ENCODE data around the gene ALKBH3.

Gene ALKBH3

DNA sequence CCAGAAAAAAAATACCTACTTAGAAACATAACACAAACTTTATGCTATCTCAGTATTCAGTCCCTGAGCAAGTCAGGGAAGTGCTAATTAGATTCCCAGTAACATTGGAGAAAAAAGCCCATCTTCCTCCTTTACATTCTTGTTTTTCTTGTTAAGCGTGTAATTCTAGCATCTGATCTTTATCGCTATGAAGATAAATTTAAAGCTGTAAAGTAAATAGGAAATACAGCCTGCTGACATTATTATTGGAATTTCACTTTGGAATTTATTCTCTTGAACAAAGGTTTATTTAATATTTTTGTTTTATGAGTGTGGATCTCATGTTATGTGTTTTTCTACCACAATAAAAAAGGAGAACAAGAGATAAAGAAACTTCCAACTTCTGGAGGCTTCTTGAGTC lies 13.9 kb downstream of the ALKBH3 start:
- DNase-seq (ENCODE audit: low read depth in 2 of 2): no peak

DNA sequence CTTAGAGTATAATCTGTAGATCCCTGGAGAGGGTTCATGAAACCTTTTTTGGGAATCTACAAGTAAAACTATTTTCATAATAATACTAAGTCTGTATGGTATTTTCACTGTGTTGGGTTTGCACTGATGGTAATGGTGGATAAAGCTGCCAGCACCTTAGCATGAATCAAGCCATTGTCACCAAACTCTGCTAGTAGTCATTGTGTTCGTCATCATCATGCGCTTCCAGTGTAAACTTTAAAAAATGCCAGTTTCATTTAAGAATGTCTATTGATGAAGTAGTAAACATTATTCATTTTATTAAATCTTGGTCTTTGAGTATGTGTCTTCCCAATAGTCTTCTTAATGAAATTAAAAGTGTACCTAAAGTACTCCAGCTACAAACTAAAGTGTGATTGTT lies 15.0 kb downstream of the ALKBH3 start:
- no peak for DNase-seq (ENCODE audit: low read depth in 2 of 2)

- DNase-seq (ENCODE audit: low read depth in 2 of 2): no peak
Observed at GRCh38 chr11:43898574-43898973, 17.9 kb downstream of the ALKBH3 start.

GRCh38 chr11:43899094-43899493 lies 18.5 kb downstream of the ALKBH3 start:
- no peak for DNase-seq (ENCODE audit: low read depth in 2 of 2)

DNA sequence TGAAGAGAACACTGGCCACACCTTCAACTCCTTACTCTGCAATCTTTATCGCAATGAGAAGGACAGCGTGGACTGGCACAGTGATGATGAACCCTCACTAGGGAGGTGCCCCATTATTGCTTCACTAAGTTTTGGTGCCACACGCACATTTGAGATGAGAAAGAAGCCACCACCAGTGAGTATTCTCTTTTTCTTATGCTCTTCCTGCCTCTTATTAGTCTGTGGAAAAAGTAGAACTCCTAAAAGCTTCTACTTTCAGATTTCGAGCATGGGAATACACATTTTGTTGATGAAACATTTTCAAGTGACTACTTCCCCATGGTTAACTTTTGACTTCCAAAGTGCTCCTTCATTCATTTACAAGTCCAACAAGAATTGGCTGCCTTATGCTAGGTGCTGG lies 20.9 kb downstream of the ALKBH3 start:
- DNase-seq (ENCODE audit: low read depth in 2 of 2): no peak

GRCh38 chr11:43903078-43903477 lies 22.4 kb downstream of the ALKBH3 start:
- no peak for DNase-seq (ENCODE audit: low read depth in 2 of 2)

- DNase-seq (ENCODE audit: low read depth in 2 of 2): no peak
Observed at GRCh38 chr11:43903969-43904368, 23.3 kb downstream of the ALKBH3 start.

DNA sequence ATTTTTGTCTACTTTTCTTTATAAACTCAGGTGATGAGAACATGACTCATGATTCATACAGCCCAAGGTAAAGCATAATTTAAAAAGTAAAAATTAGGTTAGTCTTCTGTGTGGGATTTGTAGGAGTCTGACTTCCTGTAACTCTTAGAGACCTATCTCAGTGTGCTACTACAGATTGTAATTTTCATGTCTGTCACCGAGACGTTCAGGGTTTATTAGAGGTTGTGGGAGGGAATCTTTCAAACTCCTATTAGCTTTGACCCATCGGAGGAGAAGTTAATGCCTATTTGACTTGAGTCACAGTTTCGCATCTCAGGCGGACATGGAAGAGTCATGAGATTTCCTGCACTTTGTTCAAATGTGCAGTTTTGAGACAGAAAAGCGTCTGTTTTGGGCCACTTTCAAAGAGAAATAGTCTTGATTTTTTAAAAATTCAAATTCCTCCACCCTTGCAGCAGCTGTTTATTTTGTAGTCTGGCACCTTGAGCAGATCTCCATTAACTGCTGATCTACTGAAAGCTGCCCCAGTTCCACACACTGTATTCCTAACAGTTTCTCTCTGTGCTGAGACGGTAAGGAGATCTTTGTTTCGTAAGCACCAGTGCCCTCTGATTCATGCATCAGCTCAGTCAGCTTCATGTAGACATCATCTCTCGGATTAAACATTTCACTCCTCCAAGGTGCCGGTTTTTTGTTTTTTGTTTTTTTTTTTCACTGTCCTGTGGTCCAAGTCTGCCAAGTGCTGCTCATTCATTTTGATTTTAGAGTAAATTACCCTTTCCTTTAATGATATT lies 24.3 kb downstream of the ALKBH3 start:
- DNase-seq (ENCODE audit: low read depth in 2 of 2): no peak

DNA sequence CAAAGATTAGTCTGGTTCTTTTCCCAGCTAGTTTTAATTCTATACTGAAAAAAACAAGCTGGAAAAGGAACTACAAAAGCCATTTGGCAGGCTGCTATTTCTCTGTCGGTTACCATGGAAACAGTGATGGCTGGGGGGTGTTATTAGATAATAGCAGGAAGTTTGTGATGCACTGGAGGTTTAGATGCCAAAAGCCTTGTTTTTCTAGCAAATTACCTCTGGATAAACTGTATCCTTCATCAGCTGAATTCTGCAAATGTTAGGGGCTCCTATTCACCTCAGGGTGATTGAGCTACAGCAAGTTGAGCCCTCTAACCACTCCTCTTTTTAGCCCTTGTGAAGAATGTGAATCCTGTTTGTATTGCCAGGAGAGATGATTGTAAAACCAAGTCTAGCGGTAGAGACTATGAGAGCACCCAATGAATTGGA lies 25.2 kb downstream of the ALKBH3 start:
- no peak for DNase-seq (ENCODE audit: low read depth in 2 of 2)

- DNase-seq (ENCODE audit: low read depth in 2 of 2): no peak
Observed at GRCh38 chr11:43907028-43907975, 26.7 kb downstream of the ALKBH3 start.

- no peak for DNase-seq (ENCODE audit: low read depth in 2 of 2)
Observed at GRCh38 chr11:43908191-43908590, 27.6 kb downstream of the ALKBH3 start.

DNA sequence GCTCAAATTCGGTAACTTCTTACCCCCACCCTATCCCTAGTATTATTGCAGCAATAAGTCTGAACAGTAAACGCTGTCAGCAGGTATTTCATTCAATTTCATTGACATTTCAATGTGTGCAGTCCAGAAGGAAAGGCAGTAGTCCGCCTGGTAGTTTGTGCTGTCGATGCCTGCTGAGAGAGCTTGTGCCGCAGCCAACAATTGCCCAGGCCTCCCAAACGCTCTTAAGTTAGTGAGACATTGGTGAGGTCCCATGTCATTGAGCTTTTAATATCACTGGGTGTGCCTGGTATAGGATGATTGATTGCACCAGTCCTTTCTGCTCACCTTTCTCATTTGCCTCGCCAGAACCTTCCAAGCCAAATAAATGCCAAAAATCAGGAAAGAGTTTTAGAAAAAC lies 28.1 kb downstream of the ALKBH3 start:
- no peak for DNase-seq (ENCODE audit: low read depth in 2 of 2)

- no peak for DNase-seq (ENCODE audit: low read depth in 2 of 2)
Observed at GRCh38 chr11:43913829-43914380, 33.3 kb downstream of the ALKBH3 start.

DNA sequence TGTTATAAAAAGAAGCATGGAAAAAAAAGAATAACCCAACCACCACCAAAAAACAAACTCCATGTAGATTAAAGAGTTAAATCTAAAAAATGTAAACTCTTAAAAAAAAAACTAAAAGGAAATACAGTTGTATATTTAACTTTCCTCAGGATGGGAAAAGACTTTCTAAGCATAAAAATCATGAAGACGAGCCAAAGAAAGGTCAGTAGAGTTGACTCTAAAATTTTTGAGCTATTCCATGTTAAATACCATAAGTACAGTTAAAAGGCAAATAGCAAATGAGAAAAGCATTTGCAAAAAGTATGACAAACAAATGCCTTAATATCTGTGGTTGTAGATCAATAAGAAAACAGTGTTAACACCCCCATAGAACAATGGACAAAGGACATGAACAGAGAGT lies 33.8 kb downstream of the ALKBH3 start:
- no peak for DNase-seq (ENCODE audit: low read depth in 2 of 2)

GRCh38 chr11:43916621-43917020 lies 36.0 kb downstream of the ALKBH3 start:
- DNase-seq (ENCODE audit: low read depth in 2 of 2): no peak

GRCh38 chr11:43917851-43918250 lies 37.2 kb downstream of the ALKBH3 start:
- DNase-seq (ENCODE audit: low read depth in 2 of 2): no peak

GRCh38 chr11:43918662-43919061 lies 38.0 kb downstream of the ALKBH3 start:
- DNase-seq (ENCODE audit: low read depth in 2 of 2): no peak

DNA sequence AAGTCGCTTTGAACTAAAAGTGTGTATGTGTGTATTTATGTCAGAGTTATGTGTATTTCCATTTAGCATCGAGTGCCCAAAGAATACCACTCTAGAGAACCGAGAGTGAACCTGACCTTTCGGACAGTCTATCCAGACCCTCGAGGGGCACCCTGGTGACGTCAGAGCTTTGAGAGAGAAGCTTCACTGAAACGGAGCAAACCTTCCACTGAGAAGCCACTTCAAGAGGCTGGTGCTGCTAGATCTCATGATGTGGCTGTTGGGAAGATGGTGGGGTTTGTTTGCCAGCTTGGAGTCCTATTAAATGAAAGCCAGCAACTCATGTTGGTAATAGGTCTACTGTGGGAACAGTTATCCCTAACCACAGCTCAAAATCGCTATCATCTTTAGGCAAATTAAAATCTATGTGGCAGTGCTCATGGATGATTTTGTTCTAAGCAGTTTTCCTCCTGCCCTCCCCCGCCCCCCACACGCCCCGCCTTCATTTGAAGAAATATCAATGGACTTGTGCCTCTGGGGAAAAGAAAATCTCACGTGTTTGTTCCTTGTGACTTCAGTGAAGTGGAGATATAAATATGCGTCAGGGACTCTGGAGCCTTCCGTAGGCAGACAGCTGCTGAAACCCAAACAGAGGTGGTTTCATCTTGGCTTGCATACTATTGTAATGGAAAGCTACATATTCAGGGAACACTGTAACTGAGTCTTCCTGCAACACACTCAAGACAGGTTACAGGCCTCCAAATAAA lies 39.4 kb downstream of the ALKBH3 start:
- DNase-seq (ENCODE audit: low read depth in 2 of 2): no peak

DNA sequence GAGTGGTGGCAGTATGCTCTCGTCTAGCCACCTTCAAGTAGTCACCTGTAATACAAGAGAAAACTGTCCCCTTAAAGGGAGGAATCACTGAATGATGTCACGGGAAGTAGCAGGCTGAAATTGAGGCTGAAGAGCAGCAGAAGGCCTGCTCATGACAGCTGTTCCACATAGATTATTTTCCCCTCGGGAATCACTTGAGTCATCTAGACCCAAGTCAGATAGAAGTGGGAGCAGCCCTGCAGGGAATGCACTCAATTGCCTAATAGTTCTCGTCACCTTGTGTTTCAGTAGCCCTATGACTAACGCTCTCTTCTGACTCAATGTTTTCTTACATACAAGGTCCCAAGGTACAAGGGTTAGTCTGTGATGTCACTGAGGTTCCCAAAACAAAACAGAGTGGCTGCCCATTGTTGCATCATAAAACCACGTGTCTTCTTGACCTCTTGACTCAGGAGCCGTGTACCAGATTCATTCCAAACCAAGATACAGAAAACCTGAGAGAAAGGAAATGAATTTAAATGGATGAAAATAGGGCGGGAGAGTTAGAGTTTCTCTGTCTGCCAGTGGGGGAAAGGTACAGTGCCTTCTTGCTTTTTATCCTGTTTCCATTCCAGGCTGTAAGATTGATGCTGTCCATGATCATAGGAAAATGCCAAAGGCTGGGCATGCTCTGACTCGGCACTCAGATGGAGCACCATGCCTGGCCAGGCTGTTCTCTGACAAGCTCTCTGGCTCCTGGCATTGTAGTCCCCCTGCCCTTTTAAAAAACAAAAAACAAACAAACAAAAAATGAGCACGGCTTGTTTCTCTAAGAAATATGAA lies 40.2 kb downstream of the ALKBH3 start:
- DNase-seq (ENCODE audit: low read depth in 2 of 2): no peak

DNA sequence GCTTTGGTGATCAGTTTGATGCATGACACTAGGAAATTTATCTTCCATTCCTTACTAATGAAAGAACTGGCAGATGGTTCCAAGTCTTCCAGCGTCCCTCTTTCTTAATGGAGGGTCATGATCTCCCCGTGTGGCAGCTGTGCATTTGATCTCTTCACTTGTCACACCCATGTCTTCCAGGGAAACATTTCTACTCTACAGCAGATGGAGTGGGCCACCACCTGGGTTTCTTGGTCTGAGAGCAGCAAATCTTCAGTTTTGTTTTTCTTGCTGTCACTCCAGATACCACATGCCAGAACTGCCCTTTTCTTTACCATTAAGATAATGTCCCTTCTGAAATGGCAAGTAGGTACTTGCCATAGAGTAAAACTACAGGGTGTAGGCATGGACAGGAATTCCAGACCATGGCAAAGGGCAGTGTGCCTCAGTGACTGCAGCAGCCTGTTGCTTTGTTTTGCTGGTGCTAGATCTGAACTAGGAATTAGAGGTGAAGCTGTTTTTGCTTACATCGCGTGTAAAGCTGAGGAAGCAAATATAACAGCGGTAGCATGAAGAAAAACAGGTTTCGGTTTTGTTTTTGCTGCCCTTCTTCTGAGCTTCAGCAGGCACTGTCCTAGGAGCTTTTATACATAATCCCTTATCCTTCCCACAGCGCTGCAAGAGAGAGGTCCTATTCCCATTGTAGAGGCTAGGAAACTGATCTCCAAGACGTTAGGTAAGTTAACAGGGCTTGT lies 41.1 kb downstream of the ALKBH3 start:
- no peak for DNase-seq (ENCODE audit: low read depth in 2 of 2)

Measured in stimulated activated CD4-positive, alpha-beta T cell treated with anti-CD3 and anti-CD28 coated beads, Interleukin-12 subunit alpha, Interleukin-12 subunit beta, amount 100 ng/mL, for 24 hours (primary cell).